GM18519 (cell line): ENCODE results near the gene C1QL4.
"Not testable (repeated sequence)": the region's sequence is repeated elsewhere in the genome, so short reads cannot be mapped to it uniquely, and the experiment has no call there.

ENCODE experiments used
- ATAC-seq: cut with Tn5 transposase; IDR thresholded peaks from one replicate; pipeline ENCODE4 v1.9.1; 2021; ENCODE audit warnings: mild to moderate bottlenecking, moderate library complexity; ENCODE audit not compliant: unreplicated experiment, low FRiP score

C1QL4 gene

DNA sequence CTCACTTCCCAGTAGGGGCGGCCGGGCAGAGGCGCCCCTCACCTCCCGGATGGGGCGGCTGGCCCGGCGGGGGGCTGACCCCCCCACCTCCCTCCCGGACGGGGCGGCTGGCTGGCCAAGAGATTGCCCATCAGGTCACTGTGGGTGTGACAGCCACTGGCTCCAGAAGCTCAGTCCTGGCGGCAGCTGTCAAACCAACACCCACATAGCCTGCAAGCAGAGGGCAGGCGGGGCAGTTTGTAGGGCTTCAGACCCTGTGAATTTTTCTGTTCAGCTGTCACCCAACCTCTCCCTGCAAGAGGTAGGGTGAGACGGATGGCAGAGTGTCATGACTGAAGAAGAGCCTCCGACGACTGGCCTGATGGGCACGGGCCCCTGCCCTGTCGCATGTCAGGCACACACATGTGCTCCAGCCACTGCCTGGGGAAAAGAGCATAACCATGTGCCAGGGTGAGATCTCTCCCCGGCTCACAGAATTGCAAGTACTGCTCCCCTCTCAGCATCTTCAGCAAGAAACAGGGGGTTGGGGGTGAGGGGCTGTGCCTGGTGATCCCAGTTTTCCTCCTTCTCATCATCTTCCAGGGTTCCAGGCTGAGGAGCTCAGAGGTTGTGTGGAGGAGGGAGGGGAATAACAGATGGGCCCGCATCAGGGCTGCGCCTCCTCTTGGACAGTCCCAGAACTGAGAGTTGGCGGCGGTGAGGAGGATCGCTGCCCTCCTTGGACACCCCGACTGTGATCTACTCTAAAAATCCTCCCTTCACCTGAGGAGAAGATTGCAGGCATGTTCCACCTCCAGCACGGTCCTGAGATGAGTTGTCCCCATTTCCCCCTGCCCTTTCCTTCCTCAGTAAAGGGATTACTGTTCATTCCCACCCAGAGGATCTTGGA lies 53.2 kb downstream of the C1QL4 start:
- no peak for ATAC-seq

- ATAC-seq, result not testable (repeated sequence)
Measured at GRCh38 chr12:49282740-49283375, 54.1 kb downstream of the C1QL4 start.
